Stomach smooth muscle (tissue), 2 donors: ENCODE results near the gene DAD1.

Experiments
- H3K27ac ChIP-seq: one replicate; pipeline ENCODE4 v1.7.0; 2013; ENCODE audit warnings: mild to moderate bottlenecking, low read length, inconsistent platforms
- H3K27me3 ChIP-seq, 2 donors: one replicate each; pipeline ENCODE4 v1.7.0; 2013; ENCODE audit warnings: low read length in 2 of 2; ENCODE audit not compliant: insufficient read depth in 2 of 2, control insufficient read depth in 1 of 2
- H3K36me3 ChIP-seq, 2 donors: one replicate each; pipeline ENCODE4 v1.7.0; 2013; ENCODE audit warnings: low read length in 2 of 2; ENCODE audit not compliant: control insufficient read depth in 2 of 2, insufficient read depth in 2 of 2
- H3K4me1 ChIP-seq: one replicate; pipeline ENCODE4 v1.7.0; 2013; ENCODE audit warnings: low read length; ENCODE audit not compliant: control insufficient read depth, insufficient read depth
- H3K4me3 ChIP-seq, 2 donors: one replicate each; pipeline ENCODE4 v1.7.0; 2013; ENCODE audit warnings: low read length in 2 of 2
- H3K9ac ChIP-seq, 2 donors: one replicate each; pipeline ENCODE4 v1.7.0; 2013; ENCODE audit warnings: low read length in 2 of 2, mild to moderate bottlenecking in 1 of 2
- H3K9me3 ChIP-seq, 2 donors: one replicate each; pipeline ENCODE4 v1.7.0; 2013; ENCODE audit warnings: low read length in 2 of 2; ENCODE audit not compliant: control insufficient read depth in 2 of 2
- donor health status: healthy.
- donor health status: Pancreatic carcinoma.

DAD1 gene

GRCh38 chr14:22599349-22599748 is 10.3 kb upstream of the DAD1 start:
- H3K36me3 ChIP-seq: peaks cover 21 to 25% of the 10 kb centered on the region in 2 donors
- H3K27me3 ChIP-seq: no peaks in the 10 kb centered on the region
- H3K9me3 ChIP-seq: no peaks in the 10 kb centered on the region
- H3K4me3 ChIP-seq: peak overlapping the region; percentile 78 to 94
- peak overlapping the region; percentile 65 to 69 for H3K9ac ChIP-seq
- H3K4me1 ChIP-seq: peaks cover 14% of the 10 kb centered on the region
- H3K27ac ChIP-seq: peak overlapping the region; percentile 76

GRCh38 chr14:22598896-22599244 is 9.8 kb upstream of the DAD1 start:
- peaks cover 14% of the 10 kb centered on the region for H3K4me1 ChIP-seq
- H3K36me3 ChIP-seq: peaks cover 21 to 24% of the 10 kb centered on the region in 2 donors
- peak overlapping the region; percentile 65 to 86 for H3K9ac ChIP-seq
- peak overlapping the region; percentile 78 to 94 for H3K4me3 ChIP-seq
- peak overlapping the region; percentile 76 for H3K27ac ChIP-seq
- no peaks in the 10 kb centered on the region for H3K27me3 ChIP-seq
- H3K9me3 ChIP-seq: no peaks in the 10 kb centered on the region

GRCh38 chr14:22598099-22598895 is 9.3 kb upstream of the DAD1 start, which contains the start of gene ABHD4:
TSS of gene ABHD4 (plus strand) at chr14:22598300. CDS start at chr14:22598307, 7 bp downstream.
- Histone ChIP-seq H3K36me3 (peaks cover 16 to 18% of the 10 kb centered on the region in 2 donors), H3K4me3 (peak within 1 kb of the TSS; percentile 78 to 94), H3K9me3 (no peaks in the 10 kb centered on the region), H3K4me1 (peaks cover 14% of the 10 kb centered on the region), H3K27ac (peak within 1 kb of the TSS; percentile 76), H3K27me3 (no peaks in the 10 kb centered on the region), H3K9ac (peak within 1 kb of the TSS; percentile 65 to 86)

GRCh38 chr14:22597771-22598098 is 8.7 kb upstream of the DAD1 start:
- Histone ChIP-seq H3K9ac (peak overlapping the region; percentile 65 to 86), H3K9me3 (no peaks in the 10 kb centered on the region), H3K27me3 (no peaks in the 10 kb centered on the region), H3K36me3 (peaks cover 12 to 13% of the 10 kb centered on the region in 2 donors), H3K4me1 (peaks cover 14% of the 10 kb centered on the region), H3K27ac (peak overlapping the region; percentile 76), H3K4me3 (peak overlapping the region; percentile 78 to 94)

- Histone ChIP-seq H3K27me3 (no peaks in the 10 kb centered on the region), H3K27ac (no peak overlapping the region), H3K9me3 (no peaks in the 10 kb centered on the region), H3K9ac (no peak overlapping the region), H3K4me3 (peak overlapping the region in 1 of 2 donors; percentile 94), H3K36me3 (peaks cover 8 to 10% of the 10 kb centered on the region in 2 donors), H3K4me1 (peaks cover 14% of the 10 kb centered on the region)
These were observed 8.2 kb upstream of the DAD1 start for GRCh38 chr14:22597265-22597664.

- Histone ChIP-seq H3K4me3 (no peak overlapping the region), H3K27me3 (no peaks in the 10 kb centered on the region), H3K27ac (no peak overlapping the region), H3K9me3 (no peaks in the 10 kb centered on the region), H3K36me3 (peaks cover 0 to 1% of the 10 kb centered on the region in 2 donors), H3K9ac (no peak overlapping the region), H3K4me1 (peaks cover 14% of the 10 kb centered on the region)
These were observed 7.4 kb upstream of the DAD1 start for GRCh38 chr14:22596354-22596879.

- peaks cover 11% of the 10 kb centered on the region for H3K4me1 ChIP-seq
- H3K9me3 ChIP-seq: no peaks in the 10 kb centered on the region
- H3K27me3 ChIP-seq: no peaks in the 10 kb centered on the region
- H3K4me3 ChIP-seq: no peak overlapping the region
- no peaks in the 10 kb centered on the region for H3K36me3 ChIP-seq
- no peak overlapping the region for H3K9ac ChIP-seq
- no peak overlapping the region for H3K27ac ChIP-seq
These were observed 5.2 kb upstream of the DAD1 start for GRCh38 chr14:22594156-22594716.

GRCh38 chr14:22593601-22594000 is 4.6 kb upstream of the DAD1 start:
- Histone ChIP-seq H3K9ac (no peak overlapping the region), H3K27ac (no peak overlapping the region), H3K36me3 (no peaks in the 10 kb centered on the region)

GRCh38 chr14:22593189-22593588 is 4.2 kb upstream of the DAD1 start:
- H3K27me3 ChIP-seq: no peaks in the 10 kb centered on the region
- no peak overlapping the region for H3K27ac ChIP-seq
- H3K36me3 ChIP-seq: no peaks in the 10 kb centered on the region
- no peaks in the 10 kb centered on the region for H3K9me3 ChIP-seq
- H3K4me1 ChIP-seq: peaks cover 6% of the 10 kb centered on the region
- no peak overlapping the region for H3K9ac ChIP-seq
- H3K4me3 ChIP-seq: no peak overlapping the region

More at GRCh38 chr14:22593601-22594000, 4.6 kb upstream of the DAD1 start:
- H3K4me1 ChIP-seq: peaks cover 7% of the 10 kb centered on the region
- H3K9me3 ChIP-seq: no peaks in the 10 kb centered on the region
- no peaks in the 10 kb centered on the region for H3K27me3 ChIP-seq
- no peak overlapping the region for H3K4me3 ChIP-seq

- H3K27me3 ChIP-seq: no peaks in the 10 kb centered on the region
- H3K36me3 ChIP-seq: peaks cover 0 to 3% of the 10 kb centered on the region in 2 donors
- H3K4me1 ChIP-seq: peaks cover 11% of the 10 kb centered on the region
- H3K4me3 ChIP-seq: peak overlapping the region; percentile 93 to 97
- H3K9me3 ChIP-seq: no peaks in the 10 kb centered on the region
- H3K27ac ChIP-seq: peak overlapping the region; percentile 93
- peak overlapping the region; percentile 91 to 97 for H3K9ac ChIP-seq
These were observed 413 bp downstream of the DAD1 start for GRCh38 chr14:22588526-22589095.
